NCI-H69 (cell line): ENCODE data around the gene KNCN.
A peak's percentile ranks its signal among the peaks of the same experiment; 100 is the strongest.

Source experiments
- DNase-seq: peaks from one replicate; lab custom pipeline; 2025; lab: John Stamatoyannopoulos, UW

Gene KNCN

DNA sequence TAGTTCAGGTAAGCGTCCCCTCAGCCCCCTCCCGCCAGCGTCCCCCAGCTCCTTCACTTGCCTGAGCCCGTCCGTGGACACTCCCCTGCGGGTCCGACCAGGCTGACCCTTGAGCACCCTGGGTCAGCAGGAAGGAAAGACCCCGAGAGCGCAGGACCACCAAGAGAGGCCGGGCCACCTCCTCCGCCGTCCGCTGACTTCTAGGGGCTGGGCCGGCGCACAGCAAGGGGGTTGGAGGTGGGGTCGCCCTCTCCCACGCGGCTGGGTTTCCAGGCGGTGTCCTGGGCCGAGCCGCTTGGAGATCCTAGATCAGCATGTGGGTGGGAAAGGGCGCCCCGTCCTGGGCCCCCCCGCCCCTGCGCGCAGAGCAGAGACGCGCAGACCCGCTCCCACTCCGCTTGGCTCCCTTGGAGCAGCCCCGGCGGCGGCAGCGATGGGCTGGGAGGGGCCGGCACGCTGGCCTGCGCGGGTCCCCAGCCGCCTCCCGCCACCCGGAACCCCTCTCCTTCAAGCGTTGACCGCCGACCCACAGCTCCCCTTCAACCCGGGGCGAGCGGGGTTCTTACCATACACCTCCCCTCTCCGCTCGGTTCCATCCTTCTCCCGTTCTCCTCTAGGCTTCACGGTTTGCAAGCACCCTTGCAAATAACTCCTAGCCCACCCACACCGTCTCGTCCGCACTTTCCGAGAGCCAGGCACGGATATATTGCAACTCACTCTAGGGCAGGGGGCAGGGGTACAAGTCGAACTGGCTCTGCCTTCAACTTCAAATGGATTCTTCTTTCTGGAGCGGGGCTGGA lies 7.5 kb downstream of the KNCN start:
- peak; percentile 17 for DNase-seq

DNA sequence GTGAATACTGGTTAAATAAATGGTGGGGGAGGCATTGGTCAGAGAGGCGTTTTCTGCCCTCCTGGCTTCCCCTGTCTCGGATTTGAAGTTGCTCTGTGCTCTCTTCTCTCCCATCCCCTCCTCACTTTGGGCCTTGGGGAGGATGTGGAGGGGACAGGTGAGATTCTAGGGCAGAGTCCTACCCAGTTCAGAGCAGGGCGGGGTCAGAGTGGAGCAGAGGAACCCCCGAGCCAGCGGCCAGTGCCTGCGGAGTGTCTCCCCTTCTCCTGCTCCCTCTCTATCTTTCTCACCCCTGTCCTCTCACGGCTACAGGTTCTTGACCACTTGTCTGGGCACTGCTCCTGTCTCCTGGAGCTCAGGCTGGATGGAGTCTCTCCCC lies 8.1 kb downstream of the KNCN start:
- DNase-seq: no peak

DNA sequence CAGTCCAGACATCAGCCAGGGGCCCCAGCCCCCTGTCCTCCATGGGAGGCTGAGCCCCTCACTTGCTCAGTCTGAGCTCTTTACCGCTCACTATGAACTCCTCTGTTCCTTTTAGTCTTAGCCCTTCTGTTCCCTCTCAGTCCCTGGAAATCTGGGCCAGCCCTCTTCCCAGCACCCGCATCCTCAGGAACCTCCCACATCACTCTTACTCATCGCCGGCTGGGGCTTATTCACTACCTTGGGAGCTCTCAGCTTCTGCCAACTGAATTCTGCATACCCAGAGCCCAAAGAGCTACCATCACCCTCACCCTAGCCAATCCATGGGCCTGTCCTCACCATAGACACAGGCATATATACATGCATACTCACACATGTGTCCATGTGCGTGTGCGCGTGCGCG lies 11.5 kb downstream of the KNCN start:
- DNase-seq: no peak

DNA sequence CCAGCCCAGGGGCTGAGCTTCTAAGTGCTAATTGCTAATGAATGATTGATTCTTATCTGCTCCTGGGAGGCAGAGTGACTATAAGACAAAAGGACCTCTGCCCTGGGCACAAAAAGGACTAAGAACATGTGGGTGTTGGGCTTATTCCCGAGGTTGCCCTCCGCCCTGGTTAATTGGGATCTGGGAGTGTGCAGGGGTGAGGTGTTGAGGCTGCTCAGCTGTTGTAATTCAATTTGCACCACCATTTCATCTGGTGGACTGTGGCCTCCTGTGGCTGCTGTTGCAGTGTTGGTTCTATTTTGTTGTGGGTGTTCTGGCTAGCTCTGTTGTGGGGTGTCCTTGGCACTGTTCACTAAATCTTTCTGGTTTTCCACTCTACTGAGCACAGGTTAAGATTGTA lies 13.3 kb downstream of the KNCN start:
- DNase-seq: no peak

DNA sequence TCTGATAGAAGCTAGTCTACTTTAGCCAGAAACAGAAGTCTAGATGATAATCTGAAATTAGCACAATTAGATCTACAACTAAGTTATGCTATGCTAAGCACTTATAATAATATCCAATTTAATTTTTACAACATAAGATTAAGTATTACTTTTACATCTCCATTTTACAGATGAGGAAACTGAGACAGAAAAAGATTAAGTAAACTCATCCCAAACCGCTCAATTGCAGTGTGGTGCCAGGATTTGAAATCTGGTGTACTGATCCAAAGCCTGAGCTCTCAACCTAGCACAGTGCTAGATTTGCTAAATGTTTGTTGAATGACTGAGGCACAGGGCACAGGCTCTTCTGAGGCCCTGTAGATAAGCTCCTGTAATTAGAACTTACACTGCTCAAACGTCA lies 13.8 kb downstream of the KNCN start:
- no peak for DNase-seq

DNA sequence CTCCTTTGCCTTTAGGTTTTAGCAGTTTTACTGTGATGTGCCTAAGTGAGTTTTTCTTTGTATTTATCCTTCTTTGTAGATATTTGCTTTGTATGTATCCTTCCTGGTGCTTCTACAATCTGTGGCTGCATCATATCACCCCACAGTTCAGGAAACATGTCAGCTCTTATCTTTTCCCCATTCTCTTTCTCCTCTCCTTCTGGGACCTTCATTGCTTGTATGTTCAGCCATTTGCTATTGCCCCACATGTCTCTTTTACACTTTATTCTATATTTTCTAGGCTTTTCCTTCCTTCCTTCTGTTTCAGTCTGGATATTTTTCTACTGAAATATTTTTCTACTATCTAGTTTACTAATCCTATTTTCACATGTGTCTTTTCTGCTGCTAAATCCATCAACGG lies 14.9 kb downstream of the KNCN start:
- DNase-seq: no peak

DNA sequence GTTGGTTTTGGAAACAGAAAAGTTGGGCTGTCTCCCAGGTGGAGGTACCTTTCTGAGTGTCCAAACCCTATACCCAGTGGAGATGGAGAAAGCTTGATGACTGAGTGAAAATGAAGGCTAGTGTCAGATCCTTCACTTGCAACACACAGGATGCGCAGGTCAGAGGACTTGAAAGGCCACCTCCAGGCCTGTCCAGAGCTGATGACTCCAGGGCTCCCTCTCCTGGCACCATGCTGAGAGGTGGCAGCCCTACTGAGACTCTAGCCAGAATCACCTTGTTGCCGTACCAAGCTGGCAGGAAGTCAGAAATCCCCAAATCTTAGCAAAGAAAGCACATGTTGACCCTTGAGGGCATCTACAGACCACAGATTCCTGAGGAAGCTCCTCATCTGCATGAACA lies 16.4 kb downstream of the KNCN start:
- no peak for DNase-seq

DNA sequence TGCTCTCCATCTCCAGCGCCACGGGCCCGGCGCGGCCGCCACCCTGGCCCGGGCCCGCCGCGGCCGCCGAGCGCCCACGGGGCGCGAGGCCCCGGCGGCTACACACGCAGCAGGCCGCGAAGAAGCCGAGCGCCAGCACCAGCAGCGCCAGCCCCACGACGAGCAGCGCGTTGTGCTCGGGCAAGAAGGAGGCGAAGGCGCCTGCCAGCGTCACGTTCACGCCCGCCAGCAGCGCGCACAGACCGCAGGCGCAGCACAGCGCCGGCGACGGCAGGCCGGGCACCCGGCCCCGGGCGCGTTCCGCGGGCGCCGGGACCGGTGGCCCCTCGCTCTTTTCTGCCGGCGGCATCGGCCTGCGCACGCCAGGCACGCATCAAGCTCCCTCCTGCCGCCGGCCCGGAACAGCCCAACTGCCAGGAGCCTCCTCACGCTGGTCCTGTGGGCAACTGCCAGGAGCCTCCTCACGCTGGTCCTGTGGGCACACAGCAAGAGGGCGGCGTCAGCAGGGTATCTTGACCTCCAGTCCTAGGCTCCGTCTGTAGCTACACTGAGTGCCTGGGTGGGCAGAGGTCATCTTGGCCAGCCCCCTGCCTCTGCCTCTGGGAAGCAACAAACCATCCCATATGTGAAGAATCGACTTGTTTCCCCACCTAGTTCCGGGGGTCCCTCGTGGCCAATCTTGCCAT lies 18.1 kb downstream of the KNCN start:
- peak; percentile 64 for DNase-seq

DNA sequence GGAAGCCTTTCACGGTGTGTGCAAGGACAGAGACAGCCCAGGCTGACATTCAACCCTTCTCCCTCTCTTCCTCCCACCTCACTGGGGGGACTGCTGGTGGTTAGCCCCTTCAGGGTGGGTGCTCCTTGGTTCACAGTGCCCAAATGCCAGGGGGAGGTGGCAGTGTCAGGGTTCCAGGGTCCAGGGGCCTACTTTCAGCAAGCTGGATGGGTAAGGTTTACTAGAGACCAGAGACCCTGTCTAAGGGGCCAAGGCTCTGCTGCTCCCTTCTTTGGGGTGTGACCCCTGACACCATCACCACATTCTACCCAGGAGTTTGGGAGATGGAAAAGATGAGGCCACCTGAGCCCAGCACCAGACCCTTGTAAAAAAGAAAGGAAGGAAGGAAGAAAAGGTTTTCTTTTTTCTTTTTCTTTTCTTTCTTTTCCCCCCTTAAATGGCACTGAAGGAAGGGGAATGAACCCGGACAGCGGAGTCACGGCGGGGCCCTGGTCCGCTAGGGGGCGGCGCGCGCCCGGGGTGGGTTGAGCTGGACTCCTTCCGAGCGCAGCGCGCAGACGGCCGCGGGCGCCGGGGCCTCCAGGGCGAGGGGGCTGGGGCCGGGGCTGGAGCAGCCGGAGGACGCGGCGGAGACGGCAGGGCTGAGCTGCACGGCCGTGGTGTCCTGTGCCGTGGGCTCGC lies 18.8 kb downstream of the KNCN start:
- peak; percentile 73 for DNase-seq

DNA sequence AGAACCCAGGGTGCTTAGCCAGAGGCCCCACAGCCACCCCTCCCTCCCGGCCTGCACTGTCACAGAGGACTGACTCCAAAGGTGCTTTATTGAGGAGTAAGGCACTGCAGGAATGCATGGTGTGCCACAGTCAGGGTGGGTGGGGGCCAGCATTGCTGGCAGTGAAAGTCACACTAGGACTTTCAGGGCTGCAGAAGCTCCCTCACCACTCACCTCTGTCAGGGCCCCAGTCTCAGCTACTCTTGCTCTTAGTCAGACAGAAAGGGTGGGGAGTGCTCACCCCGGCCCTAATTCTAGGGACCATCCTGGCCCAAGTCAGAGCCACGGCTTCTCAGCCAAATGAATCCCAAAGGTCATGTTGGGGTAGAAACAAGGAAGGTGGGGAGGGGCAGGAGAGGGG lies 19.4 kb downstream of the KNCN start:
- no peak for DNase-seq

DNA sequence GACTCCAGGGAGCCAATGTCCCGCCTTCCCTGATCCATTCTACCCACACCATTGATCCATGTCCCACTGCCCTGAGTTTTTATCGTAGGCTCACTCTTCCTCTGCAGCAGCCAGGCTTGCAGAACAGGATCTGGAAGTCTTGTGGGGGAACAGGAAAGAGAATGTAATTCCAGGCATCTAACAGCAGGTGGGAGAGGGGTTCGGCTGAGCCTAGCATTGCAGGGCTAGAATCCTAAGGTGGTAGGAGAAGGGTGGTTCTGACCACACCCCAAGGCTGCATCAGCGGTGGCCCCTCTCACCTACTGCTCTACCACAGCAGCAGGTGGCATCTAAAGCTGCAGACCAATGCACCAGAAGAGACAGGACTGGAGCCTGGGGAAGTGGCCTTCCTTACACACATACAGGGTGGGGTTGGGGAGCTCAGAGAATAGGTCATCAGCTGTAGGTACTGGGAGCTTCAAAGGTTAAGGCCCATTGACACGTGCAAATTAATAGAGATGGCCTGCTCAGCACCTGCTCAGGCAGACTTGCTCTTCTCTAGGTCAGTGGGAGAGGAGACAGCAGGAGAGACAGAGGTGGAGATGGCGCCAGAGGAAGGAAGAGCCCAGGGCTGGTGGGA lies 20.5 kb downstream of the KNCN start:
- no peak for DNase-seq

DNA sequence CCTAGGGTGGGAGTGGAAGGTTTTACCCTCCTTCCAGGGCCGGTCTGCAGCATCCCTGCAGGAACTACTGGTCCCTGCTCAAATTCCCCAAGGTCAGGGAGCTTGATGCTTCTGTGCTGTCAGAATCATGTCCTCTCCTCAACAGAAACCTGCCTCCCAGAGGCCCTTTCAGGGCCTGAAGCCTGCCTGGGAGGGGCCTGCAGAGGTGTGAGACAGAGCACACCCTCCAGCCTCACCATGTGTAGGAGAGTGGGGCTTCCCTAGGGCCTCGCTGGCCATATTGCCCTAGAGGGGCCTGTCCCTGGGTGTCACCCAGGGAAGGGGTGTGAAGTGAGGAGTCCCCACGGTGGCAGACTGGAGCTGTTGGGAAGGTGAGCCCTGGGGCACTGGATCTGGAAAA lies 21.1 kb downstream of the KNCN start:
- no peak for DNase-seq

DNA sequence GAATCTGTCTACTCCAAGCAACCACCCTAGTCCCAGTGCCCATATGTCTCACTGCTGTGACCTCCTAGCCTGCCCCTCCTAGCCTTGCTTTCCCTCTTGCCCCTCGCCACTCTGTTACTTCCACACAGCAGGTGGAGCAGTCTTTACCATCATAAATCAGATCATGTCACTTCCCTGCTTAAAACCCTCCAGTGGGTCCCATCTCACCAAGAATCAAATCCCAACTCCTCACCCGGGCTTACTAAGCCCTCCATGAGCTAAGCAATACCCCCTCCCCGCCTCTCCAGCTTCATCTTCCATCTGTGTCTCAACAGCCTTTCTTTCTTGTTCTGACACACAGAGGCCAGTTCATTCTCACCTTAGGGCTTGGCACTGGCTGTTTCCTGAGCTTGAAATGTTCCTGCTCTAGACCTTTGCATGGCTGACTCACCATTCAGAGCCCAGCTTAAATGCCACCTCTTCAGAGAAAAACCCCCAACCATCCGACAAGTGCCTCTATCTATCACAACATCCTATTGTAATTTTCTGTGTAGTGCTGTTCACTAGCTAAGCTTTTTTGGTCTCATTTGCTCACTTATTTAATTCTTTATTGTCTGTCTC lies 22.3 kb downstream of the KNCN start:
- no peak for DNase-seq

DNA sequence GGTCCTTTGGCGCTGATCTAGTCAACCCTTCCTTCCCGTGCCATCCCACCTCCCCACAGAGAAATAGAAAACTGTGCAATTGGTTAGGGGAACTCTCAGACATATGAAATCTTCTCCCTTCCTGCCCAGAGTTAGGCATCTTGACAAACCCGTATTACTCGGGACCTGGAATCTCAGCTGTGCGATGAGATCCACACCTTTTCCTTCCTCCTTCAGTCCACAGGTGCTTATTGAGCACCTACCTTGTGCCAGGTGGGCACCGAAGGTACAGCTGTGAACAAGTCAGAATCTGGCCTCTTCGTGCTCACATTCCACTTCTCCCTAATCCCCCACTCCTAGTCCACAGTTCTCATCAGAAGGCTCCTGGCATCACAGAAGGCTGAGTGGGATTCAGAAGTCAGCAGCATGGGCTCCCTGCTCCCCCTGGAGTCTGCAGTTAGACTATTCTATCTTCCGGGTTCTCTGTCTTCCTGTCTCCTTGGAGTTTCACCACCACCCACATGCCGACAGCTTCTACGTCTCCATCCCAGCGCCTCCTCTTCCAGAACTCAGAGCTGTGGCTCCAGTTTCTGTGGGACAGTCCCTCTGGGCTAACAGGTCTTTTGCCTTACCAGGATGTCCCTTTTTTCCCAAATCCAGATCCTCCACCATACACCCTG lies 23.0 kb downstream of the KNCN start:
- peak; percentile 12 for DNase-seq

DNA sequence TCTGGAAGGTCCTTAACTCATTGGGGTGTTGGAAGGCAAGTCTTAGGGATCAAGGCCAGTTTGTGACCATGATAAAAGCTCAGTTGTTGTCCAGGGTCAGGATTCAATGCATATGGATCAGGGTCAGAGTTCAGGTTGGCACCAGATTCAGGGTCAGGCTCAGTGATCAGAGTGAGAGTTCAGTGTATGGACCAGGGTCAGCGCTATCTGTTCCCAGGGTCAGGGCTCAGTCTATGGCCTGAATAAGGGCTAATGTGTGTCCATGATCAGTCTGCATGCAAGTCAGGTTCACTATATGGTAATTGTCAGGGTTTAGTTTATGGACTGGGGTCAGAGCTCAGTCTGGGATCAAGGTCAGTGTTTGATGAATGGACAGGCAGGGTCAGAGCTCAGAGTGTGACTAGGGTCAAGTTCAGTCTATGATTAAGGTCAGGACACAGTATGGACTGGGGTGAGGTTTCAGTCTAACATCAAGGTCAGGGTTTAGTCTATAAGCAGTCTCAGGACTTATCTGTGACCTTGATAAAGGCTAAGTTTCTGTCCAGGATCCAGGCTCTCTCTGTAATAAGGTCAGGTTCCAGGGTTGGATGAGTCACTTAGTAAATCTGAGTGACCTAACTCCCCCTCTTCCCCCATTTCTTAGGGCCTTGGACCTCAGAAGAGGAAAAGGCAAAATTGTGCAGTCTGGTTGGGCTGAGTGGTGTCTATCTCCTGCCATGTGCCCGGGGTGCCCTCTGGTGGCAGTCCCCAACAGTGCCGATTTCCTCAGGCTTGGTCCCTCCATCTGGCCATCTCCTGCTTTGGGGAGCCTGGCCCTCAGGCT lies 23.8 kb downstream of the KNCN start:
- peak; percentile 69 for DNase-seq

DNA sequence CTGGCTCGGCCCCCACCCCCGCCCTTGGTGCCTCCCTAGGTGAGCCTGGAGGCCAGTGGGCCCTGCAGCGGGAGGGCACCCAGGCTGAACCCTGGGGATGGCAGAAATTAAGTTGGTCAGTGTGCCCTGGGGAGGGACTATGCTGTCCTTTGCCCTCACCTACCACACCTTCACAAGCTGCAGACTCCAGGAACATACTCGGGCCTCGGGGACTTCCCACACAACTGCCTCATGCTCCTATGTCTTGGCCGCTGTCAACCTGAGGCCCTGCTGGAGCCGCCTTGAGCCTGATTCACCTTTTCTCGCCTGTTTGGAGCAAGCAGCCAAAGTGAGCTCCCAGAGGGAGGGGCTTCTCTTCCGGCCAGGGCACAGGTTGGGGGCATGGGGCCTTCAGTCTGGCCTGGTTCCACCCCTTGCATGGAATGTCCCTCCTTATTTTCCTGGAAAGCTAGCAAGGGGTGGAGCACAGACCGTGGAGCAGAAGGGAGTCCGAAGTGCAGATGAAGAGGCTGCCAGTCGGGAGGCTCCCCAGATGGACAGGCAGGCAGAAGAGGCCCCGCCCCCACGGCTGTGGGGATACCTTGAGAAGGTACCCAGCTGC lies 24.7 kb downstream of the KNCN start:
- DNase-seq: peak; percentile 42

DNA sequence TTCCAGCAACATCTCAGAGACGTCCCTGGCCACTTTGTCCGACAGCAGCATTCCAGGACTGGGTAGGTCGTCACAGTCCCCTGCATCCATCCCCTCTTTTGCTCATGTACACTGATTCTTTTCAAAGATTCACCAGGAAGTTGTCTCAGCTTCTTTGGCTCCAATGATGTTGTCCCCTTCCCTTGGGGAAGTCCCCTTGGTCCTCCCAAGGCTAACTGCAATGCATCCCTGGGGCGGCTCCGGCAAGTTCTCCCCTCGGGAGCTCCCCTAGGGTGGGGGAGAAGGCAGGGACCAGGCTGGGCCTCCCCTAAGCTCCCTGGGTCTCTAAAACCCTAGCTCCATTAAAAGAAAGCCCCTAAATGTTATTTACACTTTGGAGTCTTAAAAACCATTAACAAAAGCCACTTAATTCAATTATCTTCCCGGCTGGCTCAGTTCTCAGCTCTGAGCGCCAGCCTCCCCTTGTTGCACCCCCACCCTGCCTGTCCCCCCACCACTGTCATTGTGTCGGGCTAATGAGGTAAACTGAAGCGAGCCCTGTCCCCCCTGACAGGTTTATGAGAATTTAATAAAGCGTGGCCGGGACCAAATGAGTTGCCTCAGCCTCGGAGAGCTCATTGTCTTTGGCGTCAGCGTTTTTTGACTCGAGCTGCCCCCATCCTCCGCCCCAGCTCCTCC lies 25.3 kb downstream of the KNCN start:
- DNase-seq: peak; percentile 81

DNA sequence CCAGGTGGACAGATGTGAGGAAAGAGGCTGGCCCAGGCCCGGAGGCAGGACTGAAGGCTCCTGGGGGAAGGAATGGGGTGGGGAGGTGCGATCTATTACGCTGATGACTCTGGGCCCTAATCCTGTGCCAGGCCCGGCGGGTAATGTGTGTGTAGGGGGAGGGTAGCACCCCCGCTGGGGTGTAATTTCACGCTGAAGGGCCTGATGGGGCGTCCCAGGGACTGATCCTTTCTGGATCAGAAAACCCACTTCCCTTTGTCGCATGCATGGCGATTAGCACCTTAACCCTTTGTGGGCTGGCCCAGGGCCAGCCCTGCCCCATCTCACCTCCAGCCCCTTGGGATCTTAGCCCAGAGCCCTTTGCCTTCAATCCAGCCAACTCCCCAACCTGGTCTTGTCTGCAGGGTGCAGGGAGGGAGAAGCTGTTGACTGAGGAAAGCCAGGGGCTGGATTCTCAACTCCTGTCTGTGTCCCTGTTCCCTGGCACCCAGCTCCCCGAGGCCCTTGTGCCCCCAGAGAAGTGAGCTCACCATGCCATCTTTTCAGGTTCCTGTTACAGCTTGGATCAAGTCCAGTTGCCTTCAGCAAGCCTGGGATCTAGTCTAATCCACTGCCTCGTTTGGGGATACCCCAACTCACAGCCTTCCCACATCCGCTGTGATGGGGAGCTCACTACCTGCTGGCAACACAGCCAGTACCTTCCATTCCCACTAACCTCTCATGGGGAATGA lies 26.0 kb downstream of the KNCN start:
- DNase-seq: peak; percentile 75

DNA sequence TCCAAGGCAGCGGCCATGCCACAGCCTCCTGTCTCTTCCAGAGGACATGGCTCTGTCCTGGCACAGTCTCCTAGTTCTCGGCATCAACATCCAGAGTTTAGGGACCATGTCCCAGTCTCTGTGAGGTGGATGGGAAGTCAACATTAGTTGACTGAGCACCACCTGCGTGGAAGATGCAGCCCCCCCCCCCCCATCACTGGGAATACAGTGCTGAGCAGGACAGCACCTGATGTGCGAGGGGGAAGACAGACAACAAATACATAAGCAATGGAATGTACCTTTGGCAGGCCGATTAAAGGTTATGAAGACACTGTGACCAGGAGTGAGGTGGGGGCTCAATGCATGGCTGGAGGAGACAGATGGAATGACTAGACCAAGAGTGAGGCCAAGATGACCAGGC lies 26.6 kb downstream of the KNCN start:
- no peak for DNase-seq
